Caco-2 (cell line): Measurements from ENCODE around the gene SYT1. TPM values are rescaled to one million over a fixed set of nuclear protein-coding genes. Genes with fewer than 3 reads are reported as not detected.

Source experiments
- BruUV-seq: library from RNA; stranded (reverse); fragments of 400-500 nt; replicated peaks from 2 replicates; lab custom pipeline; 2021; lab: Mats Ljungman, UMichigan
- CTCF ChIA-PET: fragments of 300-600 bp; sonication (Branson Sonifier 250); formaldehyde crosslinking; loops from one replicate; lab custom pipeline; 2022; ENCODE audit warnings: antibody characterized with exemption; lab: Charles Lee
- POLR2A ChIA-PET: fragments of 300-600 bp; sonication (Branson Sonifier 250); formaldehyde crosslinking; loops from one replicate; lab custom pipeline; 2022; ENCODE audit warnings: antibody characterized with exemption; lab: Charles Lee
- DNase-seq, 2 experiments: peaks; one replicate each; pipeline versions ENCODE4 v3.0.0 to v3.0.0-alpha.2; 2020 to 2022
- H3K27me3 ChIP-seq: replicated peaks from 2 replicates; pipeline ENCODE4 v1.6.0; 2011; ENCODE audit warnings: low read length; ENCODE audit not compliant: control insufficient read depth, insufficient read depth
- H3K36me3 ChIP-seq: 2 replicates; pipeline ENCODE4 v1.5.1; 2011; ENCODE audit warnings: low read length; ENCODE audit not compliant: control insufficient read depth, insufficient read depth
- H3K4me1 ChIP-seq: fragments of 250-450 bp; sonication (Bioruptor Pico); 2 replicates; pipeline ENCODE4 v1.5.1; 2020; ENCODE audit warnings: mild to moderate bottlenecking
- H3K4me3 ChIP-seq: 2 replicates; pipeline ENCODE4 v1.5.1; 2011; ENCODE audit warnings: low read depth, mild to moderate bottlenecking, control low read depth, low read length
- H3K9me3 ChIP-seq: fragments of 250-450 bp; sonication (Bioruptor Pico); 2 replicates; pipeline ENCODE4 v1.5.1; 2020; ENCODE audit warnings: mild to moderate bottlenecking, moderate library complexity
- H3K27ac Mint-ChIP-seq: one replicate; pipeline ENCODE4 v1.8.0; 2022; ENCODE audit warnings: mixed read lengths; ENCODE audit not compliant: unreplicated experiment
- H3K27me3 Mint-ChIP-seq: one replicate; pipeline ENCODE4 v1.8.0; 2022; ENCODE audit warnings: mixed read lengths; ENCODE audit not compliant: insufficient read depth, unreplicated experiment
- H3K36me3 Mint-ChIP-seq: one replicate; pipeline ENCODE4 v1.8.0; 2022; ENCODE audit warnings: mild to moderate bottlenecking, mixed read lengths; ENCODE audit not compliant: insufficient read depth, unreplicated experiment
- H3K4me1 Mint-ChIP-seq: one replicate; pipeline ENCODE4 v1.8.0; 2022; ENCODE audit warnings: low read depth, mixed read lengths; ENCODE audit not compliant: unreplicated experiment
- H3K4me3 Mint-ChIP-seq: one replicate; pipeline ENCODE4 v1.8.0; 2022; ENCODE audit warnings: mild to moderate bottlenecking, moderate library complexity, mixed read lengths; ENCODE audit not compliant: unreplicated experiment
- H3K9me3 Mint-ChIP-seq: one replicate; pipeline ENCODE4 v1.8.0; 2022; ENCODE audit warnings: mixed read lengths; ENCODE audit not compliant: unreplicated experiment
- intact Hi-C: fragments of 100-400 bp; cut with micrococcal nuclease; formaldehyde crosslinking; loops from one replicate; pipeline ENCODE4 v1.10.0; 2022; ENCODE audit not compliant: unreplicated experiment
- total RNA-seq: library from RNA; stranded (reverse); gene quantifications from 2 replicates; pipeline ENCODE4 v1.2.3, GENCODE V29; 2022
- TF ChIP-seq, protein P1 (sequence below), 2 experiments: fragments of 200-600 bp in 1 of 2; IDR thresholded peaks; 1 replicate in 1 of 2; 2 replicates in 1 of 2; pipeline versions ENCODE4 v1.5.1 to v1.8.0; 2011 to 2022; ENCODE audit warnings: antibody characterized with exemption in 1 of 2, control low read depth in 1 of 2, inconsistent platforms in 1 of 2, low read depth in 1 of 2, low read length in 1 of 2, mild to moderate bottlenecking in 1 of 2, moderate library complexity in 1 of 2; ENCODE audit not compliant: insufficient read depth in 1 of 2, severe bottlenecking in 1 of 2, unreplicated experiment in 1 of 2

The SYT1 gene
- total RNA-seq, 1 experiment from 2014 or later: 0.39 TPM

DNA sequence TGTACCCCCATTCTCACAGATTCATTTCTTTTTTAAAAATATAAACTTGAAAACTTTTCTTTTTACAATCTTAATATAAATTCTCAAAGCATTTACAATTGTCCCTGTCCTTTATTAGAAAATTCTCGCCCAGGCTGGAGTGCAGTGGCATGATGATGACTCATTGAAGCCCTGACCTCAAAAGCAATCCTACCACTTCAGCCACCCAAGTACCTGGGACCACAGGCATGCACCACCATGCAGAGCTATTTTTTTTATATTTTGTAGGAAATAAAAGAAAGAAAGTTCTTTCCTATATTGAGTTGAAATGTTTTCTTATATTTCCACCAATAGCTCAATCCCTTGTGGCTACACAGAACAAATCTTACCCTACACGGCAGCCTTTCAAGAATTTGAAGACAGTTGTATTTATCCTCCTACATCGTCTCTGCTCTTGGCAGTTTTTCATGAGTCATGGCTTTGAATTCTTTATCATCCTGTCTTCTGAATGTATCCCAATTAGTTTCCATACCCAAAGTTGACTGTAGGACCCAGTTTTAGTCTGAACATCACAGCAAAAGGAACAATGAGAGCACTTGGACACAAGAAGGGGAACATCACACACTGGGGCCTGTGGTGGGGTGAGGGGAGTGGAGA lies 52.4 kb downstream of the SYT1 start:
- H3K27me3 Mint-ChIP-seq: no peaks in the 10 kb centered on the region
- intact Hi-C loops: no loop called here
- no peaks in the 10 kb centered on the region for H3K27me3 ChIP-seq
- TF ChIP-seq, protein P1, sequence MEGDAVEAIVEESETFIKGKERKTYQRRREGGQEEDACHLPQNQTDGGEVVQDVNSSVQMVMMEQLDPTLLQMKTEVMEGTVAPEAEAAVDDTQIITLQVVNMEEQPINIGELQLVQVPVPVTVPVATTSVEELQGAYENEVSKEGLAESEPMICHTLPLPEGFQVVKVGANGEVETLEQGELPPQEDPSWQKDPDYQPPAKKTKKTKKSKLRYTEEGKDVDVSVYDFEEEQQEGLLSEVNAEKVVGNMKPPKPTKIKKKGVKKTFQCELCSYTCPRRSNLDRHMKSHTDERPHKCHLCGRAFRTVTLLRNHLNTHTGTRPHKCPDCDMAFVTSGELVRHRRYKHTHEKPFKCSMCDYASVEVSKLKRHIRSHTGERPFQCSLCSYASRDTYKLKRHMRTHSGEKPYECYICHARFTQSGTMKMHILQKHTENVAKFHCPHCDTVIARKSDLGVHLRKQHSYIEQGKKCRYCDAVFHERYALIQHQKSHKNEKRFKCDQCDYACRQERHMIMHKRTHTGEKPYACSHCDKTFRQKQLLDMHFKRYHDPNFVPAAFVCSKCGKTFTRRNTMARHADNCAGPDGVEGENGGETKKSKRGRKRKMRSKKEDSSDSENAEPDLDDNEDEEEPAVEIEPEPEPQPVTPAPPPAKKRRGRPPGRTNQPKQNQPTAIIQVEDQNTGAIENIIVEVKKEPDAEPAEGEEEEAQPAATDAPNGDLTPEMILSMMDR (IDR thresholded peaks at IDR 0.05; ENCODE audit: insufficient read depth in 1 of 2, low read depth in 1 of 2, low read length in 1 of 2, severe bottlenecking in 1 of 2, unreplicated experiment in 1 of 2): no peak
- ChIA-PET POLR2A (no interaction called here), CTCF (no interaction called here)
- H3K27ac Mint-ChIP-seq: no peak overlapping the region
- H3K4me3 ChIP-seq: no peak overlapping the region
- DNase-seq: no peak
- peaks cover 14% of the 10 kb centered on the region for H3K4me1 Mint-ChIP-seq
- no peaks in the 10 kb centered on the region for H3K36me3 ChIP-seq
- H3K4me1 ChIP-seq: peaks cover 31% of the 10 kb centered on the region
- no peaks in the 10 kb centered on the region for H3K9me3 Mint-ChIP-seq
- no peak overlapping the region for H3K4me3 Mint-ChIP-seq
- BruUV-seq: no TSS peak
- H3K36me3 Mint-ChIP-seq: no peaks in the 10 kb centered on the region
- H3K9me3 ChIP-seq: no peaks in the 10 kb centered on the region

DNA sequence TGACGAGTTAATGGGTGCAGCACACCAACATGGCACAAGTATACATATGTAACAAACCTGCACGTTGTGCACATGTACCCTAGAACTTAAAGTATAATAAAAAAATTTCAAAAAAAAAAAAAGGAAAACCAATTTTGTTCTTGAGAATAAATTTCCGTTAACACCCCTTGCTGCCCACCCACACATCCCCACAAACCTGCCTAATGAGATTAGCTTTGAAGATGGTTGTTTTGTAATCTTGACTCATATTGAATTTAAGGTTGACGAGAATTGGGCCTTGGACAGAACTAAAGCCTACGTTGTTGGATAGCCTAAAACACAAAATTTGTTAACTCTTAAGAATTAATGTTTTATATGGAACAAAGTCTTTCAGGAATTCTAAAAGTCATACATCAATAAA lies 52.9 kb downstream of the SYT1 start:
- TF ChIP-seq, protein P1 (IDR thresholded peaks at IDR 0.05; ENCODE audit: insufficient read depth in 1 of 2, low read depth in 1 of 2, low read length in 1 of 2, severe bottlenecking in 1 of 2, unreplicated experiment in 1 of 2): no peak
- peaks cover 31% of the 10 kb centered on the region for H3K4me1 ChIP-seq
- Mint-ChIP-seq H3K9me3 (no peaks in the 10 kb centered on the region), H3K27ac (no peak overlapping the region), H3K36me3 (no peaks in the 10 kb centered on the region), H3K27me3 (no peaks in the 10 kb centered on the region), H3K4me1 (peaks cover 14% of the 10 kb centered on the region), H3K4me3 (no peak overlapping the region)
- no peak overlapping the region for H3K4me3 ChIP-seq
- H3K36me3 ChIP-seq: no peaks in the 10 kb centered on the region
- intact Hi-C loops: no loop called here
- ChIA-PET CTCF (no interaction called here), POLR2A (no interaction called here)
- H3K9me3 ChIP-seq: no peaks in the 10 kb centered on the region
- no peak for DNase-seq
- BruUV-seq: no TSS peak
- H3K27me3 ChIP-seq: no peaks in the 10 kb centered on the region

DNA sequence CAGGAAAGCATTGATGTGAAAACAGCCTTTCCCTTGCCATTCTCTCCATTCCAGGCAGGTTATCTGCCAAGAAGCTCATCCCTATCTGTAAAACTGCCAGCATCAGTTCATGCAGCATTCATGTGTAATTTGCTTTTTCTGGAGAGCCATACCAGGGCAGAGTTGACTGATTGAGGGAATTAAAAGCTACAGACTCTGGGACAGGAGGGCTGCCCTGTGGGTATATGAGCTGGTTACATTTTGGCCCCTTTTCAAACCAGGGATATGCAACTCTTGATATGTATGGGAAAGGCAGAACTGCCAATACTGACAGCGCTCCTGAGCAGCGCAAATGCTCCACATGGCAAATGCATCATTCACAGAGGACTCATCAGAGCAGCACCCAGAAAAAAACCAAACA lies 53.7 kb downstream of the SYT1 start:
- no peaks in the 10 kb centered on the region for H3K9me3 ChIP-seq
- no peaks in the 10 kb centered on the region for H3K36me3 ChIP-seq
- Mint-ChIP-seq H3K36me3 (no peaks in the 10 kb centered on the region), H3K4me3 (no peak overlapping the region), H3K27me3 (no peaks in the 10 kb centered on the region), H3K9me3 (no peaks in the 10 kb centered on the region), H3K4me1 (peaks cover 14% of the 10 kb centered on the region), H3K27ac (no peak overlapping the region)
- TF ChIP-seq, protein P1 (IDR thresholded peaks at IDR 0.05; ENCODE audit: insufficient read depth in 1 of 2, low read depth in 1 of 2, low read length in 1 of 2, severe bottlenecking in 1 of 2, unreplicated experiment in 1 of 2): no peak
- no peak overlapping the region for H3K4me3 ChIP-seq
- no peak for DNase-seq
- ChIA-PET POLR2A (no interaction called here), CTCF (no interaction called here)
- H3K4me1 ChIP-seq: peaks cover 31% of the 10 kb centered on the region
- intact Hi-C loops: no loop called here
- H3K27me3 ChIP-seq: no peaks in the 10 kb centered on the region
- no TSS peak for BruUV-seq
